Measurements from ENCODE around the gene PIR. TPM values are rescaled to one million over a fixed set of nuclear protein-coding genes. Genes with fewer than 3 reads are reported as not detected.

PIR gene
- total RNA-seq, 1 donor from 2014 or later, result 19.8 TPM

- ATAC-seq, result no peak
- intact Hi-C loops (cut with DNase I), result no loop called here
Measured at GRCh38 chrX:15358533-15358932, 134.6 kb downstream of the PIR start.

GRCh38 chrX:15356444-15356843, 136.7 kb downstream of the PIR start:
- DNase-seq (no peak), ATAC-seq (peak; percentile 52 to 71)
- TF ChIP-seq, protein P1, sequence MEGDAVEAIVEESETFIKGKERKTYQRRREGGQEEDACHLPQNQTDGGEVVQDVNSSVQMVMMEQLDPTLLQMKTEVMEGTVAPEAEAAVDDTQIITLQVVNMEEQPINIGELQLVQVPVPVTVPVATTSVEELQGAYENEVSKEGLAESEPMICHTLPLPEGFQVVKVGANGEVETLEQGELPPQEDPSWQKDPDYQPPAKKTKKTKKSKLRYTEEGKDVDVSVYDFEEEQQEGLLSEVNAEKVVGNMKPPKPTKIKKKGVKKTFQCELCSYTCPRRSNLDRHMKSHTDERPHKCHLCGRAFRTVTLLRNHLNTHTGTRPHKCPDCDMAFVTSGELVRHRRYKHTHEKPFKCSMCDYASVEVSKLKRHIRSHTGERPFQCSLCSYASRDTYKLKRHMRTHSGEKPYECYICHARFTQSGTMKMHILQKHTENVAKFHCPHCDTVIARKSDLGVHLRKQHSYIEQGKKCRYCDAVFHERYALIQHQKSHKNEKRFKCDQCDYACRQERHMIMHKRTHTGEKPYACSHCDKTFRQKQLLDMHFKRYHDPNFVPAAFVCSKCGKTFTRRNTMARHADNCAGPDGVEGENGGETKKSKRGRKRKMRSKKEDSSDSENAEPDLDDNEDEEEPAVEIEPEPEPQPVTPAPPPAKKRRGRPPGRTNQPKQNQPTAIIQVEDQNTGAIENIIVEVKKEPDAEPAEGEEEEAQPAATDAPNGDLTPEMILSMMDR (IDR thresholded peaks at IDR 0.05), result no peak
- no peaks in the 10 kb centered on the region for H3K4me1 ChIP-seq
- no peaks in the 10 kb centered on the region for H3K27me3 ChIP-seq (ENCODE audit: low read depth)
- no peak overlapping the region for H3K27ac ChIP-seq
- H3K4me3 ChIP-seq, result no peak overlapping the region
- intact Hi-C loops (cut with DNase I), result no loop called here
- H3K36me3 ChIP-seq, result no peaks in the 10 kb centered on the region
- H3K9me3 ChIP-seq, result no peaks in the 10 kb centered on the region

More at GRCh38 chrX:15358533-15358932, 134.6 kb downstream of the PIR start:
- no peaks in the 10 kb centered on the region for H3K9me3 ChIP-seq
- no peak overlapping the region for H3K27ac ChIP-seq
- H3K4me3 ChIP-seq, result no peak overlapping the region
- no peak for DNase-seq
- no peaks in the 10 kb centered on the region for H3K27me3 ChIP-seq (ENCODE audit: low read depth)
- TF ChIP-seq, protein P1 (IDR thresholded peaks at IDR 0.05), result no peak
- H3K4me1 ChIP-seq, result no peaks in the 10 kb centered on the region
- no peaks in the 10 kb centered on the region for H3K36me3 ChIP-seq

DNA sequence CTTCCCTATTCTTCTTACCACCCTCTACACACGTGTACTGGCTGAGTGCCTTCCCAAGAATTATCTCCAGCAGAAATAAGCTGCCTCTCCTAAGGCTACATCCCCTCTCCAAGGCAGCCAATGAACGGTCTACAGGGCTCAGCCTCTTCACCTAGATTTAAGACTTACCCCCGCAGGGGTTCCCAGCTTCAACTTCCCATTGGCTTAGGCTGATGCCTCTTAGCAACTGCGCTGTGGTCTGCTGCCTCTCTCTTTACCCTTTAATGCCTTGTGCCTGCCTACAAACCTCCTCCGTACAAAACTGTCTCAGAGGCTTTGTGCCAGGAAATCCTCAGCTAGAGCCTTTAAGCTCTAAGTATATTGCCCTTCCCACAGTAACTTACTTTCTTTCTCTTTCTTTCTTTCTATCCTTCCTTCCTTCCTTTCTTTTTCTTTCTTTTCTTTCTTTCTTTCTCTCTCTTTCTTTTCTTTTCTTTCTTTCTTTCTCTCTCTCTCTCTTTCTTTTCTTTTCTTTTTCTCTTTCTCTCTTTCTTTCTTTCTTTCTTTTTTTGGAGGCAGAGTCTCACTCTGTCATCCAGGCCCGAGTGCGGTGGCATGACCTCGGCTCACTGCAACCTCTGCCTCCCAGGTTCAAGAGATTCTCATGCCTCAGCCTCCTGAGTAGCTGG, 142.7 kb downstream of the PIR start:
- ATAC-seq (no peak), DNase-seq (no peak)
- Histone ChIP-seq H3K27ac (no peak overlapping the region), H3K27me3 (ENCODE audit: low read depth) (no peaks in the 10 kb centered on the region), H3K9me3 (no peaks in the 10 kb centered on the region), H3K4me1 (no peaks in the 10 kb centered on the region), H3K36me3 (no peaks in the 10 kb centered on the region), H3K4me3 (no peak overlapping the region)
- TF ChIP-seq, protein P1 (IDR thresholded peaks at IDR 0.05), result no peak
- intact Hi-C loops (cut with DNase I), result no loop called here

DNA sequence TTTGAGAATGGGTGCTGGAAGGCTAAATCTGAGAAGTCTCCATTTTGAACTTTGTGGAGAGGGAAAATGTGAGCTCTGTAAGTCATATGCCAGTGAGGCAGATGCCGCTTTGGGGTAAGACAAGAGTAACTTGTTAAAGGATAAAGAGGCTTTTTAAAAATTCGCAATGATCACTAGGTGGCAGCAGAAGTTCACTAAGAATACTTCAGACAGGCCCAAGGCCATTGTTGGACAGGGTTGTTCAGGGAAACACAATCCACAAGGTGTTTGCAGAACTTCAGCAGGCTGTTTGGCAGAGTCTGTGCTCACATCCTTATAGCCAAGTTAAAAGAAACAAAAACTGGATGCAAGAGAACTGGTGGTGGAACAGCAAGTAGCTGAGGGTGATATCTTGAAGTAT, 144.1 kb downstream of the PIR start:
- no peak for DNase-seq
- Histone ChIP-seq H3K27me3 (ENCODE audit: low read depth) (no peaks in the 10 kb centered on the region), H3K9me3 (no peaks in the 10 kb centered on the region), H3K4me1 (no peaks in the 10 kb centered on the region), H3K4me3 (no peak overlapping the region), H3K36me3 (no peaks in the 10 kb centered on the region), H3K27ac (no peak overlapping the region)
- ATAC-seq, result peak; percentile 81 to 88
- TF ChIP-seq, protein P1 (IDR thresholded peaks at IDR 0.05), result peak; percentile 45
- intact Hi-C loops (cut with DNase I), result loop anchor here (10.0 kb wide), 1 partner anchor 116 kb away; no protein-coding TSS in a partner anchor

GRCh38 chrX:15345976-15346375, 147.2 kb downstream of the PIR start:
- no peak for DNase-seq
- Histone ChIP-seq H3K27me3 (ENCODE audit: low read depth) (no peaks in the 10 kb centered on the region), H3K27ac (no peak overlapping the region), H3K9me3 (no peaks in the 10 kb centered on the region), H3K36me3 (no peaks in the 10 kb centered on the region), H3K4me3 (no peak overlapping the region), H3K4me1 (no peaks in the 10 kb centered on the region)
- intact Hi-C loops (cut with DNase I), result loop anchor here (10.0 kb wide), 1 partner anchor 119 kb away; no protein-coding TSS in a partner anchor
- TF ChIP-seq, protein P1 (IDR thresholded peaks at IDR 0.05), result no peak
- no peak for ATAC-seq

All from lower lobe of right lung (tissue), 2 donors.